ENCODE data around the gene KLHL13. TPM values are rescaled to one million over a fixed set of nuclear protein-coding genes. Genes with fewer than 3 reads are reported as not detected.

Gene KLHL13
- total and polyA plus RNA-seq, 2 of the 8 experiments (the other 6 are each of a cell fraction or from before 2014, with no cell fraction given), result 6.4 to 12.8 TPM

- H3K56ac ChIP-seq (replicated peaks; ENCODE audit: insufficient read length, low read depth, low read length), result no peak overlapping the region
- CTCF ChIA-PET (ENCODE audit: partially characterized antibody), result no interaction called here
- H3K4me1 ChIP-seq (replicated peaks in 1 of 4; ENCODE audit: control insufficient read depth in 3 of 4, insufficient read depth in 4 of 4, low read length in 3 of 4), result no peaks in the 10 kb centered on the region
- no peak overlapping the region for H3K14ac ChIP-seq (ENCODE audit: insufficient read length)
- H2BK120ac ChIP-seq (replicated peaks; ENCODE audit: low read depth, low read length), result no peak overlapping the region
- H2BK12ac ChIP-seq (ENCODE audit: low read depth, low read length), result no peak overlapping the region
- H4K91ac ChIP-seq (replicated peaks; ENCODE audit: insufficient read length, low read length), result no peak overlapping the region
- no peak overlapping the region for H3K4me3 ChIP-seq (ENCODE audit: extremely low read depth in 1 of 4, insufficient read depth in 2 of 4, low read depth in 3 of 4, low read length in 4 of 4)
- H3K18ac ChIP-seq (ENCODE audit: extremely low read depth, low read length), result no peak overlapping the region
- 57% methylated on average over 3 of the region's 3 CpGs; no CpG with 5 or more reads in 1 of the 2 experiments for WGBS, 2 experiments (ENCODE audit: extremely low coverage in 1 of 2, insufficient coverage in 1 of 2, insufficient read length in 1 of 2, insufficient replicate concordance in 2 of 2, low coverage in 1 of 2, low lambda C conversion rate in 2 of 2, missing lambda C conversion rate in 1 of 2)
- H3K79me1 ChIP-seq (ENCODE audit: low read depth, low read length), result no peaks in the 10 kb centered on the region
- H2BK15ac ChIP-seq (ENCODE audit: low read length), result no peak overlapping the region
- H2AK5ac ChIP-seq (ENCODE audit: low read depth, low read length), result no peak overlapping the region
- no peak overlapping the region for H4K8ac ChIP-seq (ENCODE audit: extremely low read depth, insufficient read depth, low read length)
- no peak overlapping the region for H3K27ac ChIP-seq (ENCODE audit: low read depth, low read length)
- no peaks in the 10 kb centered on the region for H3K23me2 ChIP-seq (ENCODE audit: low read depth, low read length)
- no peaks in the 10 kb centered on the region for H4K20me1 ChIP-seq (replicated peaks in 1 of 2; ENCODE audit: control insufficient read depth in 1 of 2, insufficient read depth in 2 of 2, low read length in 2 of 2)
- DNase-seq (ENCODE audit: low read depth in 1 of 2, low spot score in 2 of 2) (no peak), FAIRE-seq (no peak)
- no peak overlapping the region for H2BK20ac ChIP-seq (ENCODE audit: low read length)
- no peak overlapping the region for H3K9ac ChIP-seq (replicated peaks in 1 of 4; ENCODE audit: extremely low read depth in 1 of 4, low read depth in 3 of 4, low read length in 3 of 4)
- no peaks in the 10 kb centered on the region for H3K79me2 ChIP-seq (ENCODE audit: control insufficient read depth in 1 of 2, insufficient read depth in 2 of 2, low read length in 2 of 2)
- no peak overlapping the region for H3K23ac ChIP-seq (ENCODE audit: insufficient read length)
- H2AFZ ChIP-seq (ENCODE audit: low read length), result no peak overlapping the region
- no peaks in the 10 kb centered on the region for H3K27me3 ChIP-seq (replicated peaks in 1 of 4; ENCODE audit: control insufficient read depth in 3 of 4, extremely low read depth in 1 of 4, insufficient read depth in 3 of 4, low read length in 3 of 4)
- no peak overlapping the region for H3K4ac ChIP-seq (replicated peaks; ENCODE audit: insufficient read length, low read depth, low read length)
- POLR2A ChIA-PET (ENCODE audit: partially characterized antibody), result no interaction called here
- H3K4me2 ChIP-seq (ENCODE audit: insufficient read depth in 1 of 2, low read depth in 2 of 2, low read length in 2 of 2), result no peak overlapping the region
- H3K9me3 ChIP-seq (ENCODE audit: insufficient read depth in 2 of 2, low read depth in 1 of 2, low read length in 1 of 2), result no peaks in the 10 kb centered on the region
- H3K36me3 ChIP-seq (ENCODE audit: control insufficient read depth in 2 of 4, insufficient read depth in 4 of 4, low read length in 3 of 4), result no peaks in the 10 kb centered on the region
- no peak overlapping the region for H4K5ac ChIP-seq (ENCODE audit: insufficient read length, low read depth, low read length)
- no peak overlapping the region for H2BK5ac ChIP-seq (ENCODE audit: low read depth, low read length)
- TF ChIP-seq EP300 (IDR thresholded peaks at IDR 0.05; ENCODE audit: borderline replicate concordance in 1 of 2, low read depth in 2 of 2, low read length in 2 of 2) (no peak), JUN (IDR thresholded peaks at IDR 0.05; ENCODE audit: low read depth, low read length) (no peak), KDM5A (IDR thresholded peaks at IDR 0.05; ENCODE audit: low read length) (no peak), JUND (IDR thresholded peaks at IDR 0.05; ENCODE audit: low read length) (no peak), EGR1 (IDR thresholded peaks at IDR 0.05; ENCODE audit: borderline replicate concordance, low read depth, low read length) (no peak), CHD1 (IDR thresholded peaks at IDR 0.05; ENCODE audit: low read depth, low read length) (no peak), CHD2 (IDR thresholded peaks at IDR 0.05; ENCODE audit: low read length) (no peak), BACH1 (IDR thresholded peaks at IDR 0.05; ENCODE audit: low read length) (no peak), SIRT6 (IDR thresholded peaks at IDR 0.05; ENCODE audit: low read length) (no peak), TCF12 (IDR thresholded peaks at IDR 0.05; ENCODE audit: low read depth, low read length) (no peak), NRF1 (IDR thresholded peaks at IDR 0.05; ENCODE audit: low read depth, low read length) (no peak), RXRA (IDR thresholded peaks at IDR 0.05; ENCODE audit: insufficient read depth, low read depth, low read length) (no peak), FOSL1 (IDR thresholded peaks at IDR 0.05; ENCODE audit: insufficient read depth, low read depth, low read length) (no peak), TAF7 (optimal IDR thresholded peaks at IDR 0.05; ENCODE audit: borderline replicate concordance, low read depth, low read length) (no peak), CREB1 (IDR thresholded peaks at IDR 0.05) (no peak)
Observed at GRCh38 chrX:118062817-118063615, 53.6 kb downstream of the KLHL13 start.

Measured in H1 (cell line).